Type B pancreatic cell (in vitro differentiated cells): ENCODE measurements around the gene TLK1. TPM values are rescaled to one million over a fixed set of nuclear protein-coding genes. Genes with fewer than 3 reads are reported as not detected.

Source experiments
- DNase-seq: peaks from one replicate; pipeline ENCODE4 v3.0.0; 2021; ENCODE audit warnings: mixed read lengths; ENCODE audit not compliant: unreplicated experiment; ENCODE audit errors: extremely low spot score
- H3K27ac Mint-ChIP-seq: 2 replicates; pipeline ENCODE4 v1.8.0; 2021; ENCODE audit warnings: mild to moderate bottlenecking, mixed read lengths
- H3K27me3 Mint-ChIP-seq: 2 replicates; pipeline ENCODE4 v1.8.0; 2021; ENCODE audit warnings: mixed read lengths
- H3K36me3 Mint-ChIP-seq: 2 replicates; pipeline ENCODE4 v1.8.0; 2021; ENCODE audit warnings: mixed read lengths
- H3K4me1 Mint-ChIP-seq: one replicate; pipeline ENCODE4 v1.8.0; 2021; ENCODE audit warnings: mixed read lengths; ENCODE audit not compliant: unreplicated experiment
- H3K4me3 Mint-ChIP-seq: 2 replicates; pipeline ENCODE4 v1.8.0; 2021; ENCODE audit warnings: mild to moderate bottlenecking, mixed read lengths
- H3K9me3 Mint-ChIP-seq: 2 replicates; pipeline ENCODE4 v1.8.0; 2021; ENCODE audit warnings: mixed read lengths
- CTCF ChIP-seq: fragments of 200-600 bp; sonication (generic); conservative IDR thresholded peaks from 2 replicates; pipeline ENCODE4 v1.5.0; 2021; ENCODE audit warnings: antibody characterized with exemption, mild to moderate bottlenecking
- total RNA-seq: library from RNA; stranded (reverse); gene quantifications from 2 replicates; pipeline ENCODE4 v1.2.1, GENCODE V29; 2021; ENCODE audit warnings: low replicate concordance

The TLK1 gene
- total RNA-seq, 1 donor from 2014 or later = 54.2 TPM

- Mint-ChIP-seq H3K4me1 (no peaks in the 10 kb centered on the region), H3K9me3 (no peaks in the 10 kb centered on the region), H3K27me3 (no peaks in the 10 kb centered on the region), H3K4me3 (no peak overlapping the region), H3K27ac (no peak overlapping the region), H3K36me3 (no peaks in the 10 kb centered on the region)
- no peak for TF ChIP-seq CTCF
- DNase-seq = no peak
These were observed 41.1 kb upstream of the TLK1 start for GRCh38 chr2:171201767-171202166.

GRCh38 chr2:171201271-171201670 lies 40.6 kb upstream of the TLK1 start:
- H3K4me3 Mint-ChIP-seq = no peak overlapping the region
- no peak for TF ChIP-seq CTCF
- no peaks in the 10 kb centered on the region for H3K9me3 Mint-ChIP-seq
- no peak overlapping the region for H3K27ac Mint-ChIP-seq
- no peaks in the 10 kb centered on the region for H3K27me3 Mint-ChIP-seq
- H3K4me1 Mint-ChIP-seq = no peaks in the 10 kb centered on the region
- DNase-seq = no peak
- H3K36me3 Mint-ChIP-seq = no peaks in the 10 kb centered on the region

GRCh38 chr2:171200469-171200868 lies 39.8 kb upstream of the TLK1 start:
- Mint-ChIP-seq H3K27ac (no peak overlapping the region), H3K36me3 (no peaks in the 10 kb centered on the region), H3K27me3 (no peaks in the 10 kb centered on the region), H3K4me3 (no peak overlapping the region), H3K9me3 (no peaks in the 10 kb centered on the region), H3K4me1 (no peaks in the 10 kb centered on the region)
- no peak for DNase-seq
- no peak for TF ChIP-seq CTCF

GRCh38 chr2:171191021-171191420 lies 30.3 kb upstream of the TLK1 start:
- H3K9me3 Mint-ChIP-seq = no peaks in the 10 kb centered on the region
- H3K4me3 Mint-ChIP-seq = no peak overlapping the region
- no peaks in the 10 kb centered on the region for H3K27me3 Mint-ChIP-seq
- H3K27ac Mint-ChIP-seq = no peak overlapping the region
- no peak for TF ChIP-seq CTCF
- H3K36me3 Mint-ChIP-seq = no peaks in the 10 kb centered on the region
- H3K4me1 Mint-ChIP-seq = no peaks in the 10 kb centered on the region
- no peak for DNase-seq

- Mint-ChIP-seq H3K27me3 (no peaks in the 10 kb centered on the region), H3K36me3 (no peaks in the 10 kb centered on the region), H3K27ac (no peak overlapping the region), H3K4me3 (no peak overlapping the region), H3K9me3 (no peaks in the 10 kb centered on the region), H3K4me1 (no peaks in the 10 kb centered on the region)
- DNase-seq = no peak
- no peak for TF ChIP-seq CTCF
These were observed 27.1 kb upstream of the TLK1 start for GRCh38 chr2:171187819-171188218.

- no peak overlapping the region for H3K4me3 Mint-ChIP-seq
- H3K27ac Mint-ChIP-seq = no peak overlapping the region
- H3K9me3 Mint-ChIP-seq = no peaks in the 10 kb centered on the region
- no peaks in the 10 kb centered on the region for H3K4me1 Mint-ChIP-seq
- no peaks in the 10 kb centered on the region for H3K36me3 Mint-ChIP-seq
- no peak for DNase-seq
- no peak for TF ChIP-seq CTCF
- H3K27me3 Mint-ChIP-seq = no peaks in the 10 kb centered on the region
These were observed 26.5 kb upstream of the TLK1 start for GRCh38 chr2:171187177-171187576.
